Activated CD8-positive, alpha-beta memory T cell treated with anti-CD3 and anti-CD28 coated beads, Interleukin-2, amount 50 U/mL, for 24 hours (primary cell): ENCODE results near the gene PYDC1.
"Not testable (repeated sequence)": the region's sequence is repeated elsewhere in the genome, so short reads cannot be mapped to it uniquely, and the experiment has no call there.

ENCODE experiments used
- DNase-seq: peaks from one replicate; pipeline ENCODE4 v3.0.0-alpha.2; 2020; ENCODE audit errors: extremely low read depth

Gene PYDC1

DNA sequence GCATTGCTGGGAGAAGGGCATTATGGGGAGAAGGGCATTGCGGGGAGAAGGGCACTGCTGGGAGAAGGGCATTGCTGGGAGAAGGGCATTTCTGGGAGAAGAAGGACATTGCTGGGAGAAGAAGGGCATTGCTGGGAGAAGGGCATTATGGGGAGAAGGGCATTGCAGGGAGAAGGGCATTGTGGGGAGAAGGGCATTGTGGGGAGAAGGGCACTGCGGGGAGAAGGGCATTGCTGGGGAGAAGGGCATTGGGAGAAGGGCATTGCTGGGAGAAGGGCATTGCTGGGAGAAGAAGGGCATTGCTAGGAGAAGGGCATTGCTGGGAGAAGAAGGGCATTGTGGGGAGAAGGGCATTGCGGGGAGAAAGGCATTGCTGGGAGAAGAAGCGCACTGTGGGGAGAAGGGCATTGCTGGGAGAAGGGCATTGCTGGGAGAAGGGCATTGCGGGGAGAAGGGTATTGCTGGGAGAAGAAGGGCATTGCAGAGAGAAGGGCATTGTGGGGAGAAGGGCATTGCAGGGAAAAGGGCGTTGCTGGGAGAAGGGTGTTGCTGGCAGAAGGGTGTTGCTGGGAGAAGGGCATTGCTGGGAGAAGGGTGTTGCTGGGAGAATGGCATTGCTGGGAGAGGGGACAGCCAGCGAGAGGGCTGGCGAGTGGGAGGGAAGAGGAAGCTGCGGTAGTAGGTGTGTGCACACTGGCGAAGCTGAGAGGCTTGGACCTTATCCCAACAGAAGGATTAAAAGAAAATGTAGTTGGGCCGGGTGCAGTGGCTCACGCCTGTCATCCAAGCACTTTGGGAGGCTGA is 4.6 kb upstream of the PYDC1 start:
- DNase-seq = no peak

GRCh38 chr16:31219154-31219741 is 2.3 kb upstream of the PYDC1 start:
- no peak for DNase-seq

GRCh38 chr16:31217136-31217530 is 198 bp upstream of the PYDC1 start:
- DNase-seq = no peak

GRCh38 chr16:31215287-31216162 is 1.4 kb downstream of the PYDC1 start:
- no peak for DNase-seq

DNA sequence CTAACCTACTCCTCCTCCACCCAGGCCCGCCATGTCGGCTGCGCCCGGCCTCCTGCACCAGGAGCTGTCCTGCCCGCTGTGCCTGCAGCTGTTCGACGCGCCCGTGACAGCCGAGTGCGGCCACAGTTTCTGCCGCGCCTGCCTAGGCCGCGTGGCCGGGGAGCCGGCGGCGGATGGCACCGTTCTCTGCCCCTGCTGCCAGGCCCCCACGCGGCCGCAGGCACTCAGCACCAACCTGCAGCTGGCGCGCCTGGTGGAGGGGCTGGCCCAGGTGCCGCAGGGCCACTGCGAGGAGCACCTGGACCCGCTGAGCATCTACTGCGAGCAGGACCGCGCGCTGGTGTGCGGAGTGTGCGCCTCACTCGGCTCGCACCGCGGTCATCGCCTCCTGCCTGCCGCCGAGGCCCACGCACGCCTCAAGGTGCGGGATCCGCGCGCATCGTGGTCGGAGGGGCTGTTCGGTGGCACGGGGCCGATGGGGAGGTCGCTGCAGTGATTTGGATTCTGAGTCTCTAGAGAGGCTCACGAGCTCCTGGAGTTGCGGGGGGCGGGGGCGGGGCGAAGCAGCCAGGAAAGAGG is 2.1 kb downstream of the PYDC1 start:
- no peak for DNase-seq

DNA sequence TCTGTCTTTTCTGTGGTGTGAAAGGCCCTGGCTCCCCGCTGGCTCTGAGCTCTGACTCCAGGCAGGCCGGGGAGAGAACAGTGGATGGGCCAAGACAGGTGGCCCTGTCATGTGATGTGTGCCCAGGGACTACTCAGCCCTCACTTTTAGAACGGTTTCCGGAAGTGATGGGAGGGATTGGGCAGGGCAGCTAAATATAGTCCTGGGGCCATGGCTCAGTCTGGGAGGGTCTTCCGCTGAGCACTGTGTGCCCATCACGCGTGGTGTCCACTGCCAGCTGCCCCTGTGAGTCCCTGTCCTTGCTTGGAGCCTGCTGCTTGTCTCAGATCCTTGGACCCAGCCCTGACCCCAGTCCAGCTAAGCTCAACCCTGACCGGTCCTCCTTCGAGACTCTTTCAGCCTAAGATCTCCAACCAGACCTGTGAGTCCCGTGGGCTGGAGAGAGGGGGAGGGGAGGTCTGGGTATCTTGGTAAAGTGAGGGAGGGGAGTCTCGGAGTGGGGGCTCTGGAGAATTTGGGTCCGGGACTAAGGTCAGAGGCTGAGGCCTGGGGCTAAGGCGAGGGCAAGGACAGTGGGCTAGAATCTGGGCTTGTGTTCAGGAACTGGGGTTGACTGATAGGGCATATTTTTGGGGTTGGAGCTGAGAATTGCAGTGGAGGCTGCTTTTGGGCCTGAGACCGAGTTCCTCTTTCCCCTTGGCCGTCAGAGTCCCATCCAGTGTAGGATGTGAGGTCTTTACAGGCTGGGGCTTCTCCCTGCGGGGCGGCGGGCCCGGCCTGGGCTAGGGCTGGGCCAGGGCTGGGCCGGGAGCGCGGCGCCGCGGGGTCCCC is 2.8 kb downstream of the PYDC1 start, which contains the start of gene TRIM72:
TSS of gene TRIM72 (plus strand) at position 243 of the 831 bp plus-strand sequence. CDS start 620 bp downstream, outside the sequence.
- no peak for DNase-seq

GRCh38 chr16:31213342-31213741 is 3.6 kb downstream of the PYDC1 start:
- DNase-seq = no peak

DNA sequence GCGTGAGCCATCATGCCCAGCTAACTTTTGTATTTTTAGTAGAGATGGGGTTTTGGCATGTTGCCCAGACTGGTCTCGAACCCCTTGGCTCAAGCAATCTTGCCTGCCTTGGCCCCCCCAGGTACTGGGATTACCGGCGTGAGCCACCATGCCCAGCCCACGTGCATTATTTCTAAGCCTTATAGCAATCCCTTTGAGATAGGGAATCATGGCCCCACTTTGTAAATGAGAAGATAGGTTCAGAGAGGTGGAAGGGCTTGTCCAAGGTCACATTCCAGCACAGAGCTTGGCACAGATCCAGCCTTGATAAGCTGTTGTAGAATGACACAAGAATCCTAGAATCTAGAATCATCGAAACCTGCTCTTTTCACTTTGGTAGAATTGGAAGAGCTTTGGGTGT is 10.2 kb downstream of the PYDC1 start:
- DNase-seq = no peak

DNA sequence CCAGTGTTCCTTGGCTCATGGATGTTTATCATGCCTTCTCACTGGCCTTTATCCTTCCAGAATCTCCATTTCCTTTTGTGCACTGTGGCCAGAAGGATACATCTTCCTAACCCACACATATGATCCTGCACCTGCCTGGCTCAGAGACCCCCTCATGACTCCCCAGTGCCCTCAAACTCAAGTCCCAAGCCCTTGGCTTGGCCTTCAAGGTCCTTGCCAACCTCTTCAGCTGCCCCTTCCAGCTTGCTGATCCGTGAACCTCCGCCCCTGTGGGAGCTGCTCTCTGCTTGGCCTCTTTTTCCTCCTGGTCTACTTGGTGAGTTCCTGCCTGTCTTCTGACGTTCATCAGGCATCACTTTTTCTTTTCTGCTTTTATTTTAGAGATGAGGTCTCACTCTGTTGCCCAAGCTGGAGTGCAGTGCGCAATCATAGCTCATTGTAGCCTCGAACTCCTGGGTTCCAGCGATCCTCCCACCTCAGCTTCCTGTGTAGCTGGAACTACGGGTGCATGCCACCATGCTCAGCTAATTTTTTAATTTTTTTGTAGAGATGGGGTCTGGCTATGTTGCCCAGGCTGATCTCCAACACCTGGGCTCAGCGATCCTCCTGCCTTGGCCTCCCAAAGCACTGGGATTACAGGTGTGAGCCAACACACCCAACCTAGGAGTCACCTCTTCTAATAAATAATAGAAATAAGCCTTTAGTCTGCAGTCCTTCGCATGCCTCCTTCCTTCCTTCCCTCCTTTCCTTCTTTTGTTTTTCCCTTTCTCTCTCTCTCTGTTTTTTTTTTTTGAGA is 11.9 kb downstream of the PYDC1 start:
- DNase-seq = no peak

DNA sequence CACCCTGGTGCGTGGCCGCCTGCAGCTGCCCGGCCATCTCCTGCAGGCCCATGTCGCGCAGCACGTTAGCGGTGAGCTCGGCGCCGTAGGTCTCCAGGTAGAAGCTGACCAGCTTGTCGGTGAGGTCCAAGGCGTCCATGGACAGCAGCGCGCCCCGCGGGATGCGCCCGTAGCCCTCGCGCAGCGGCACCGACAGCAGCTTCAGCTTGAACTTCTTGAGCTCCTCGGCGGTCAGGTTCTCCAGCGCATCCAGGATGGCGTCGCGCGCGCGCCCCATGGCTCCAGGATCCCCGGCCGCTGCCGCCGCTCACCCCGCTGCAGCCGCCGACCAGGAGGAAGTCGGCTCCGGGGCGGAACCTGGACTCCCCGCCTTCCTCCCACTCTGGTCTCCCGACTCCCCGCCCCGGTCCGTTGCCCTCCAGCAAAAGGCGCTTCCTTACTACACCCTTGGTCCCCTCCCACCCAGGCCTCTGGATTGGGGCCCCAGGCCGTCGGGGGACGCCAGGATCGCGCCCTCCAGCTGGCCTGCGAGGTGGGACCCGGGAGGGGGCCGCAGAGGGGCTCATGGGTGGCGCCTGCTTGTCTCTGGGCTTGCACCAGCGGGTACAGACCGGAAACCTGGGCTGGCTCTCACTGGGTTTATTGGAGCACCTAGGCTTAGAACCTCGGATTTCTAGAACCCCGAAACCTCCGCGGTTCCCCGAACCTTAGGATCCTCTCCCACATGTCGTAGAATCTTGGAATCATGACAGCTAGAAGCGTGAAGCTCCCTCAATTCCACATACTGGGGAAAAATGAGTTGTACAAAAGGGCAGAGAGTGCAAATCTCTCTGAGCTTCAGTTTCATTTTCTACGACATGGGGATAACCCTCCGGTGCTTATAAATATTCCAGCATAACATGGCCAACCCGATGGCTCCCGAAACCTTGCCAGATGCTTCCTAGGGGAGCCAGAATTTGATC is 14.2 kb downstream of the PYDC1 start, which contains the start of gene PYCARD:
TSS of gene PYCARD (minus strand) at position 347 of the 962 bp plus-strand sequence. CDS start at position 277, 70 bp downstream.
- no peak for DNase-seq

- DNase-seq = no peak
Measured at GRCh38 chr16:31201582-31202413, 15.1 kb downstream of the PYDC1 start.

- DNase-seq = no peak
Measured at GRCh38 chr16:31200821-31201568, 15.9 kb downstream of the PYDC1 start.

DNA sequence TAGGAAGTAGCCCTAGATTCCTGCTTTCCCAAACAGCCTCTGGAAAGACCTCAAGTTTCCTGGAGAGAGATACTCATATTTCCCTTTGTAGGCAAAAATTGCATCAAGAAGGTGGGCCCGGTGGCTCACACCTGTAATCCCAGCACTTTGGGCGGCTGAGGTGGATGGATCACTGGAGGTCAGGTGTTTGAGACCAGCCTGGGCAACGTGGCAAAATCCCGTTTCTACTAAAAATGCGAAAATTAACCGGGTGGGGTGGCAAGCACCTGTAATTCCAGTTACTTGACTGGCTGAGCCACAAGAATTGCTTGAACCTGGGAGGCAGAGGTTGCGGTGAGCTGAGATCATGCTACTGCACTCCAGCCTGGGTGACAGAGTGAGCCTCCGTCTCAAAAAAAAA is 16.8 kb downstream of the PYDC1 start:
- DNase-seq = not testable (repeated sequence)

DNA sequence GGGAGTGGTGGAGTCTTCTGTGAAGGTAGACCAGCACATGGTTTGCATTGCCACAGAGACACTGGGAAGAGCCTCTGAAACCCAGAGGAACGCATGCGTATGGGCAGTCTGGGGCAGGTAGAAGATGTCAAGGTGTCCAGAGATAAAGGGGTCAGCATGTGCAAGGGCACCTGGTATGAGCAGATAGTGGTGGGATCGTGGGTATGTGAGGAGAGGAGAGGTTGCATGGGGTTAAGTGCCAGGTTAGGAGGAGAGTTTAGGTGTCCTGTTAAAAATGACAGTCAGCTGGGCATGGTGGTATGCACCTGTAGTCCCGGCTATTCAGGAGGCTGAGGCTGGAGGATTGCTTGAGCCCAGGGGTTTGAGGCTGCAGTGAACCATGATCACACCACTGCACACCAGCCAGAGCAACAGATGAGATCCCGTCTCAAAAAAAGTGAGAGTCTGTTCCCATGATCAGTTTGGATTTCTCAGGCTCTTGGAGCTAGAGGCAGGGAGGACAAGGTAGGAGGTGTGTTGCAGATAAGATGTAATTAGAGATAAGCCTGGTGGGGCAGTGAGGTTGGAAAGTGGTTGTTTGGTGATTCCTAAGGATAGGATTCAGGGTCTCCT is 17.4 kb downstream of the PYDC1 start:
- DNase-seq = no peak

- DNase-seq = no peak
Measured at GRCh38 chr16:31198207-31198882, 18.6 kb downstream of the PYDC1 start.
